ENCODE data around the gene B3GNT8.

DNA sequence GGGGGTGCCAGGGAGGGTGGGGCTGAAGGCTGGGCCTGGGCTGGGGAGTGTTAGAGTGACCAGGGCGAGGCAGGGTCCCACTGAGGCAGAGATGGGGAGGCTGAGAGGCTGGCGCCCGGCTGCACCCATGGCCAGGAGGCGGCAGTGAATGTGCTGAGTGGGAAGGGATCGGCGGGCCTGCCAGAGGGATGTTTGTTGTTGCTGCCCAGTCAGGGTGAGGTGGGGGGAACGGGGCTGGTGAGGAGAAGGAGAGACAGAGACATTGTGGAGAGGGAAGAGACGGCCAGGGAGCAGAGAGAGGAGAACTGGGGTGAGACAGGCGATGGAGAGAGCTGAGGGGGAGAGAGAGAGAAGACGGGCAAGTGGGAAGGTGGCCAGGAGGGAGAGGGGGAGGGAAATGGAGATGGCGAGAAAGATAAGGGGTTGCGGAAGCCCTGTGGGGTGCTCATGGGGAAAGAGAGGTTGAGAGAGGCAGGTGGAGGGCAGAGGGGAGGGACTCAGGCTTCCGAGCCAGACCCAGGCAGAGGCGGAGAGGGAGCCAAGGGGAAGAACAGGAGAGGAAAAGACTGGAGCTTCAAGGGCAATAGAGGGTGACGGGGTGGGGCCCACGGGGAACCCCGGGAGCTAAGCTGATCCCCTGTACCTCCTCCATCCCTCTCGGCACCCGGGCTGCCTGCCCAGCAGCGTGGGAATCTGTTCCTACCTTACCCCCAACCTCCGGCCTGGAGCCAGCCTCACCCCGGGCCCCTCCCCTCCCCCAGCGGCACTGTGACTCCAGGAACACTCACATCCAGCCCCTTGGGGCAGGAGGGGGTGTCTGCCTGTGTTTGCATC, 690 bp upstream of the B3GNT8 start:
- TF ChIP-seq, protein P1, sequence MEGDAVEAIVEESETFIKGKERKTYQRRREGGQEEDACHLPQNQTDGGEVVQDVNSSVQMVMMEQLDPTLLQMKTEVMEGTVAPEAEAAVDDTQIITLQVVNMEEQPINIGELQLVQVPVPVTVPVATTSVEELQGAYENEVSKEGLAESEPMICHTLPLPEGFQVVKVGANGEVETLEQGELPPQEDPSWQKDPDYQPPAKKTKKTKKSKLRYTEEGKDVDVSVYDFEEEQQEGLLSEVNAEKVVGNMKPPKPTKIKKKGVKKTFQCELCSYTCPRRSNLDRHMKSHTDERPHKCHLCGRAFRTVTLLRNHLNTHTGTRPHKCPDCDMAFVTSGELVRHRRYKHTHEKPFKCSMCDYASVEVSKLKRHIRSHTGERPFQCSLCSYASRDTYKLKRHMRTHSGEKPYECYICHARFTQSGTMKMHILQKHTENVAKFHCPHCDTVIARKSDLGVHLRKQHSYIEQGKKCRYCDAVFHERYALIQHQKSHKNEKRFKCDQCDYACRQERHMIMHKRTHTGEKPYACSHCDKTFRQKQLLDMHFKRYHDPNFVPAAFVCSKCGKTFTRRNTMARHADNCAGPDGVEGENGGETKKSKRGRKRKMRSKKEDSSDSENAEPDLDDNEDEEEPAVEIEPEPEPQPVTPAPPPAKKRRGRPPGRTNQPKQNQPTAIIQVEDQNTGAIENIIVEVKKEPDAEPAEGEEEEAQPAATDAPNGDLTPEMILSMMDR (IDR thresholded peaks at IDR 0.05), result no peak
- TF ChIP-seq POLR2A (IDR thresholded peaks at IDR 0.05), result peak in 2 of 3 donors; percentile 41 to 48

Measured in body of pancreas (tissue), 4 donors.